BE2C (cell line): Measurements from ENCODE around the gene FUT1.
"Not testable (repeated sequence)": the region's sequence is repeated elsewhere in the genome, so short reads cannot be mapped to it uniquely, and the experiment has no call there.

Experiments
- DNase-seq: peaks from one replicate; pipeline ENCODE4 v3.0.0-alpha.2; 2020
- H3K27me3 ChIP-seq: fragments of 250-450 bp; sonication (Bioruptor Pico); 2 replicates; pipeline ENCODE4 v1.5.1; 2020; ENCODE audit warnings: mild to moderate bottlenecking
- H3K36me3 ChIP-seq: fragments of 250-450 bp; sonication (Bioruptor Pico); 2 replicates; pipeline ENCODE4 v1.5.1; 2020; ENCODE audit warnings: mild to moderate bottlenecking
- H3K4me1 ChIP-seq: fragments of 250-450 bp; sonication (Bioruptor Pico); 2 replicates; pipeline ENCODE4 v1.5.1; 2020
- H3K4me3 ChIP-seq: 2 replicates; pipeline ENCODE4 v1.5.1; 2011; ENCODE audit warnings: low read depth, low read length
- H3K9me3 ChIP-seq: fragments of 250-450 bp; sonication (Bioruptor Pico); 2 replicates; pipeline ENCODE4 v1.5.1; 2020
- CTCF ChIP-seq: IDR thresholded peaks from 2 replicates; pipeline ENCODE4 v1.5.1; 2012; ENCODE audit warnings: mild to moderate bottlenecking, low read depth, low read length

Gene FUT1

GRCh38 chr19:48720251-48720612 is 32.2 kb downstream of the FUT1 start:
- no peak for DNase-seq
- no peaks in the 10 kb centered on the region for H3K27me3 ChIP-seq
- H3K4me3 ChIP-seq: peak overlapping the region; percentile 71
- no peaks in the 10 kb centered on the region for H3K36me3 ChIP-seq
- no peaks in the 10 kb centered on the region for H3K9me3 ChIP-seq
- H3K4me1 ChIP-seq: peaks cover 5% of the 10 kb centered on the region
- TF ChIP-seq CTCF: no peak

- Histone ChIP-seq H3K27me3 (no peaks in the 10 kb centered on the region), H3K4me3 (peak within 1 kb of the TSS; percentile 71), H3K9me3 (no peaks in the 10 kb centered on the region), H3K4me1 (peaks cover 3% of the 10 kb centered on the region), H3K36me3 (no peaks in the 10 kb centered on the region)
- TF ChIP-seq CTCF: no peak
- no peak for DNase-seq
These were observed 32.9 kb downstream of the FUT1 start, which contains the start of gene MAMSTR for GRCh38 chr19:48719263-48720171. TSS of gene MAMSTR (minus strand) at chr19:48719725. CDS start at chr19:48719031, 694 bp downstream.

- no peak for DNase-seq
- no peaks in the 10 kb centered on the region for H3K9me3 ChIP-seq
- H3K36me3 ChIP-seq: no peaks in the 10 kb centered on the region
- H3K27me3 ChIP-seq: no peaks in the 10 kb centered on the region
- no peak overlapping the region for H3K4me3 ChIP-seq
- peaks cover 3% of the 10 kb centered on the region for H3K4me1 ChIP-seq
- no peak for TF ChIP-seq CTCF
These were observed 33.7 kb downstream of the FUT1 start for GRCh38 chr19:48718711-48719231.

- H3K9me3 ChIP-seq, H3K4me1 ChIP-seq, H3K36me3 ChIP-seq, H3K27me3 ChIP-seq, DNase-seq, H3K4me3 ChIP-seq: not testable (repeated sequence)
These were observed 34.3 kb downstream of the FUT1 start for GRCh38 chr19:48718106-48718505.

GRCh38 chr19:48716562-48717291 is 35.7 kb downstream of the FUT1 start:
- DNase-seq: peak; percentile 92
- Histone ChIP-seq H3K4me1 (peaks cover 3% of the 10 kb centered on the region), H3K4me3 (peak overlapping the region; percentile 43), H3K9me3 (no peaks in the 10 kb centered on the region), H3K27me3 (no peaks in the 10 kb centered on the region), H3K36me3 (no peaks in the 10 kb centered on the region)
- TF ChIP-seq CTCF: no peak

GRCh38 chr19:48715681-48716171 is 36.7 kb downstream of the FUT1 start:
- DNase-seq: no peak
- Histone ChIP-seq H3K27me3 (no peaks in the 10 kb centered on the region), H3K4me1 (peaks cover 3% of the 10 kb centered on the region), H3K4me3 (no peak overlapping the region), H3K36me3 (no peaks in the 10 kb centered on the region), H3K9me3 (no peaks in the 10 kb centered on the region)
- no peak for TF ChIP-seq CTCF
